Epithelial cell of esophagus (primary cell): ENCODE measurements around the gene PARP16.

ENCODE experiments used
- DNase-seq: peaks from one replicate; pipeline ENCODE4 v3.0.0; 2010; ENCODE audit warnings: low read depth
- H3K4me3 ChIP-seq: 2 replicates; pipeline ENCODE4 v1.5.1; 2011; ENCODE audit warnings: mild to moderate bottlenecking, low read length, control low read depth
- TF ChIP-seq, protein P1 (sequence below): IDR thresholded peaks from 2 replicates; pipeline ENCODE4 v1.5.1; 2011; ENCODE audit warnings: low read depth, mild to moderate bottlenecking, low read length, control low read depth, inconsistent platforms; ENCODE audit not compliant: insufficient read depth; ENCODE audit errors: missing control alignments

The PARP16 gene

DNA sequence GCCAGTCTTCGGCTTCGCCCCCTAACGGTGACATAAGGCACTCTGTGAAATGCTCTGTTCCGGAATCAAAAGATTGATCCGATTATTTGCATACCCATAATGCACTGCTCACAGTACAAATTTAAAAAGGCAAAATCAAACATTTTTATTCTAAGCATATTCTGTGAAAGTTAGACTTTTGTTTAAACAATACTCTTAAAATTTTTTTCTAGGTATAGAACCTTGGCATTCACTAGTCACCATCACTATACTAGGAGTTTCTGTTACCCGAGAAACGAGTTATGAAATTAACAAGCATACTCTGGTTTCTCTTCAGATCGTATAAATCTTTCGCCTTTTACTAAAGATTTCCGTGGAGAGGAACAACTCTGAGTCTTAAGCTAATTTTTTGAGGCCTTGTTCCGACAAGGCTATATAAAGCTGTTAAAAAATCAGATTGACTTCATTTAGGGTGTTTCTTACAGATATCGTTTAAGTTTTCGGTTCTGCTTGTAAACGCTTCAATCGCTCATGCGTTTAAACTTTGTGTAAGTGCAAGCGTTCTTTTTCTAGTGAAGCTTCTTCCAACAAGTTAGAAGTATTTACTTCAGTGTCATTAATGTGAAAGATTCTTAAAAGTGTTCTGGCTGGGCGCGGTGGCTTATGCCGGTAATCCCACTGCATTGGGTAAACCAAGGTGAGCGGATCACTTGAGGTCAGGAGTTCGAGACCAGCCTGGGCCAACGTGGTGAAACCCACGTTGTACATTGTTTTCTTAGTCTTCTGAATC, 17.9 kb upstream of the PARP16 start, which contains the start of gene RNU5B-1:
TSS of gene RNU5B-1 (plus strand) at position 297 of the 769 bp plus-strand sequence.
- TF ChIP-seq, protein P1, sequence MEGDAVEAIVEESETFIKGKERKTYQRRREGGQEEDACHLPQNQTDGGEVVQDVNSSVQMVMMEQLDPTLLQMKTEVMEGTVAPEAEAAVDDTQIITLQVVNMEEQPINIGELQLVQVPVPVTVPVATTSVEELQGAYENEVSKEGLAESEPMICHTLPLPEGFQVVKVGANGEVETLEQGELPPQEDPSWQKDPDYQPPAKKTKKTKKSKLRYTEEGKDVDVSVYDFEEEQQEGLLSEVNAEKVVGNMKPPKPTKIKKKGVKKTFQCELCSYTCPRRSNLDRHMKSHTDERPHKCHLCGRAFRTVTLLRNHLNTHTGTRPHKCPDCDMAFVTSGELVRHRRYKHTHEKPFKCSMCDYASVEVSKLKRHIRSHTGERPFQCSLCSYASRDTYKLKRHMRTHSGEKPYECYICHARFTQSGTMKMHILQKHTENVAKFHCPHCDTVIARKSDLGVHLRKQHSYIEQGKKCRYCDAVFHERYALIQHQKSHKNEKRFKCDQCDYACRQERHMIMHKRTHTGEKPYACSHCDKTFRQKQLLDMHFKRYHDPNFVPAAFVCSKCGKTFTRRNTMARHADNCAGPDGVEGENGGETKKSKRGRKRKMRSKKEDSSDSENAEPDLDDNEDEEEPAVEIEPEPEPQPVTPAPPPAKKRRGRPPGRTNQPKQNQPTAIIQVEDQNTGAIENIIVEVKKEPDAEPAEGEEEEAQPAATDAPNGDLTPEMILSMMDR, result peak; percentile 95
- DNase-seq, result peak; percentile 88
- H3K4me3 ChIP-seq, result peak within 1 kb of the TSS; percentile 70

DNA sequence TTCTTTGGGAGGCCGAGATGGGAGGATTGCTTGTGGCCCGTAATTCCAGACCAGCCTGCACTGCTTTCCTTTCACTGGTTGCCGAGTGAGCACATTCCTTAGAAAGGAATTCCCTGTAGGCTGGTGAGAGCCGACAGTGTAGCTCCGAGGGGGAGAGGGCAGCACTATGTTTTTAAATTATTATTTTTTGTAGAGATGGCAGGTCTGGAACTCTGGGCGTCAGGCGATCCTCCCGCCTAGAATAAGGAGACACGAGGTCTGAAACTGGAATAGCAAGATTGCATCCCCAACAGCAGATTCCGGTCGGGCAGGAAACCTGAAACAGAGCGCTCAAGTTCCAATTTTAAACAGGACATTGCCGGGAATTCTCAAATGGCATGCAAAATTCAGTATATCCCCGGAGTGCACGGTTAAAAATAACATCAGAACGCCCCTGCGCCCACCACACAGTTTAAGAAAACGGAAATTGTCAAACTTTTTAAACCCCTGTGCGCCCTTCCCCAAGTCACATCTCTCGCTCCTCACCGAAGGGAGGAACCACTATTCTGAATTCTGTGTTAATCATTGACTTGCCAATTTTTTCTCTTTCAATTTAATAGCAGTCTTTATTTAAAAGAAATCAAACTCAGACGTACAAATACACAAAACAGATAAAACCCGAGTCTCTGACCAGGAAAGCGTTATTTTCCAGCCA, 17.2 kb upstream of the PARP16 start:
- DNase-seq, result peak; percentile 79
- TF ChIP-seq, protein P1, result no peak
- H3K4me3 ChIP-seq, result peak overlapping the region; percentile 70

DNA sequence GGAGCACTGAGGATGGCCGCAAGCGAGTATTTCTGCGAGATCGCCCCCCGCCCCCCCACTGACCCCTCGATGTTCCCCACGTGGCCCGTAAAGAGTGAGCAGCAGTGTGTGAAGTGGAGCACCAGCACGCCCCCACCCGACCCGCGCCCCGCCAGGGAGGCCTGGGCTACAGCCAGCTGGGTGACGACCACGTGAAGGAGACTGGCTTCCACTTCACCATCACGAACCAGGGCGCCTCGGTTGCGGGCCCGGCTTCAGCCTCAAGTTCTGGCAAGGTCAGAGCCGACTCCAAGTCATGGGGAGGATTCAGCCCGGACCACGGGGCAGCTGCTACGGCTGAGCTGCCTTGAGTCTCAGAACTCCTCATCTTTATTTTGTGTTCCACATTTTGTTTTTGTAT, 15.4 kb upstream of the PARP16 start:
- H3K4me3 ChIP-seq, result no peak overlapping the region
- DNase-seq, result no peak
- TF ChIP-seq, protein P1, result no peak

DNA sequence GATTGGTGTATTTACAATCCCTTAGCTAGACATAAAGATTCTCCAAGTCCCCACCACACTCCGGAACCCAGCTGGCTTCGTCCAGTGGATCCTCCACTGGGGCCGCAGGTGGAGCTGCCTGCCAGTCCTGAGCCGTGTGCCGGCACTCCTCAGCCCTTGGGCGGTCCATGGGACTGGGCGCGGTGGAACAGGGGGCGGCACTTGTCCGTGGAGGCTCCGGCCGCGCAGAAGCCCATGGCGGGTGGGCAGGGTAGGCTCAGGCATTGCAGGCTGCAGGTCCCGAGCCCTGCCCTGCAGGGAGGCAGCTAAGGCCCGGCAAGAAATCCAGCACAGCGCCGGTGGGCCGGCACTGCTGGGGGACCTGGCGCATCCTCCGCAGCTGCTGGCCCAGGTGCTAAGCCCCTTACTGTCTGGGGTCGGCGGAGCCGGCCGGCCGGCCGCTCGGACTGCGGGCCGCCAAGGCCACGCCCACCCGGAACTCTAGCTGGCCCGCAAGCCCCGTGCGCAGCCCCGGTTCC, 14.3 kb upstream of the PARP16 start:
- H3K4me3 ChIP-seq, result no peak overlapping the region
- no peak for DNase-seq

DNA sequence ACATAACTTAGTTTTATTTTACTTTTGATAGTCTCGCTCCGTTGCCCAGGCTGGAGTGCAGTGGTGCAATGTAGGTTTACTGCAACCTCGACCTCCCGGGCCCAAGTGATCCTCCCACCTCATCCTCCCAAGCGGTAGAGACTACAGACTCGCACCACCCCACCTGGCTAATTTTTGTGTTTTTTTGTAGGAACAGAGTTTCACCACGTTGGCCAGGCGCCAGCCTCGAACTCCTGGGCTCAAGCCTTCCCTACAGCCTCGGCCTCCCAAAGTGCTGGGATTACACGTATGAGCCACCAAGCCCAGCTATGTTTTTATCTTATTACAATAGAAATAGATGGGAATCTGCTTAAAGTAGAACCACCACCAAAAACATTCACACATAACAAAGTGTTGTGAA, 12.0 kb upstream of the PARP16 start:
- TF ChIP-seq, protein P1, result no peak
- H3K4me3 ChIP-seq, result no peak overlapping the region
- DNase-seq, result no peak

More for the DNA sequence above, 14.3 kb upstream of the PARP16 start:
- TF ChIP-seq, protein P1, result no peak

DNA sequence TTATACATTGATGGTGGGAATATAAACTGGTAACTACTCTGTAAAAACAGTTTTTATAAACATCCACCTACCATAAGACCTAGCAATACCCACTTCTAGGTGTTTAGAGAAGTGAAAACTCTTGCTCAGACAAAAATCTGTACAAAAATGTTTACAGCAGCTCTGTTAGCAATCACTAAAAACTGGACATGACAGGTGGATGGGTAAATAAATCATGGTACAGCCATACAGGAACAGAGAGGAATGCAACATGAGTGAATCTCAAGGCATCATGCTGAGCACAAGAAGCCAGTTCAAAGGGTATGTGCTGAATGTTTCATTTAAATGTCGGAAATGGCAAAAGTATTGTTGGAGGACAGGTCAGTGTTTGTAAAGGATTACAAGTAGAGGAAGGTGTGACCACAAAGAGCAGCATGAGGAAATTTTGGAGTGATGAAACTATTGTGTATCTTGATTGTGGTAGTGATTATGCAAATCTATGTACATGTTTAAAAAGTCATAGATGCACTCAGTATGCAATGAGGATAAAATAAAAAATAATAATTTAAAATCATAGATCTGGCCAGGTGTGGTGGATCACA, 6.3 kb upstream of the PARP16 start:
- TF ChIP-seq, protein P1, result no peak
- peak; percentile 51 for DNase-seq
- H3K4me3 ChIP-seq, result no peak overlapping the region
